Type B pancreatic cell (in vitro differentiated cells): ENCODE measurements around the gene ZFP3. TPM values are rescaled to one million over a fixed set of nuclear protein-coding genes. Genes with fewer than 3 reads are reported as not detected.

ENCODE experiments used
- DNase-seq: peaks from one replicate; pipeline ENCODE4 v3.0.0; 2021; ENCODE audit warnings: mixed read lengths; ENCODE audit not compliant: unreplicated experiment; ENCODE audit errors: extremely low spot score
- H3K27ac Mint-ChIP-seq: 2 replicates; pipeline ENCODE4 v1.8.0; 2021; ENCODE audit warnings: mild to moderate bottlenecking, mixed read lengths
- H3K27me3 Mint-ChIP-seq: 2 replicates; pipeline ENCODE4 v1.8.0; 2021; ENCODE audit warnings: mixed read lengths
- H3K36me3 Mint-ChIP-seq: 2 replicates; pipeline ENCODE4 v1.8.0; 2021; ENCODE audit warnings: mixed read lengths
- H3K4me1 Mint-ChIP-seq: one replicate; pipeline ENCODE4 v1.8.0; 2021; ENCODE audit warnings: mixed read lengths; ENCODE audit not compliant: unreplicated experiment
- H3K4me3 Mint-ChIP-seq: 2 replicates; pipeline ENCODE4 v1.8.0; 2021; ENCODE audit warnings: mild to moderate bottlenecking, mixed read lengths
- H3K9me3 Mint-ChIP-seq: 2 replicates; pipeline ENCODE4 v1.8.0; 2021; ENCODE audit warnings: mixed read lengths
- CTCF ChIP-seq: fragments of 200-600 bp; sonication (generic); conservative IDR thresholded peaks from 2 replicates; pipeline ENCODE4 v1.5.0; 2021; ENCODE audit warnings: antibody characterized with exemption, mild to moderate bottlenecking
- total RNA-seq: library from RNA; stranded (reverse); gene quantifications from 2 replicates; pipeline ENCODE4 v1.2.1, GENCODE V29; 2021; ENCODE audit warnings: low replicate concordance

ZFP3 gene
- total RNA-seq, 1 donor from 2014 or later: 0.53 TPM

GRCh38 chr17:5080591-5080990 lies 2.3 kb downstream of the ZFP3 start:
- Mint-ChIP-seq H3K27me3 (peaks cover 2% of the 10 kb centered on the region), H3K4me3 (no peak overlapping the region), H3K9me3 (peaks cover 1% of the 10 kb centered on the region), H3K27ac (no peak overlapping the region), H3K36me3 (peaks cover 6% of the 10 kb centered on the region), H3K4me1 (no peaks in the 10 kb centered on the region)
- no peak for TF ChIP-seq CTCF
- no peak for DNase-seq

GRCh38 chr17:5092218-5093010 lies 14.1 kb downstream of the ZFP3 start:
- H3K9me3 Mint-ChIP-seq: peaks cover 17% of the 10 kb centered on the region

GRCh38 chr17:5096731-5097100 lies 18.4 kb downstream of the ZFP3 start:
- no peak overlapping the region for H3K27ac Mint-ChIP-seq
- H3K9me3 Mint-ChIP-seq: peaks cover 16% of the 10 kb centered on the region
- H3K36me3 Mint-ChIP-seq: peaks cover 7% of the 10 kb centered on the region
- no peak for DNase-seq
- peak overlapping the region; percentile 95 for H3K4me3 Mint-ChIP-seq
- H3K27me3 Mint-ChIP-seq: peaks cover 27% of the 10 kb centered on the region
- H3K4me1 Mint-ChIP-seq: no peaks in the 10 kb centered on the region
- no peak for TF ChIP-seq CTCF

More at GRCh38 chr17:5092218-5093010, 14.1 kb downstream of the ZFP3 start:
- peaks cover 10% of the 10 kb centered on the region for H3K36me3 Mint-ChIP-seq
- no peak for TF ChIP-seq CTCF
- no peak overlapping the region for H3K4me3 Mint-ChIP-seq
- H3K4me1 Mint-ChIP-seq: no peaks in the 10 kb centered on the region
- DNase-seq: no peak
- no peak overlapping the region for H3K27ac Mint-ChIP-seq
- peaks cover 19% of the 10 kb centered on the region for H3K27me3 Mint-ChIP-seq

- Mint-ChIP-seq H3K9me3 (peaks cover 16% of the 10 kb centered on the region), H3K4me3 (peak overlapping the region; percentile 95), H3K27ac (peak overlapping the region; percentile 78), H3K36me3 (peaks cover 7% of the 10 kb centered on the region), H3K27me3 (peaks cover 27% of the 10 kb centered on the region), H3K4me1 (no peaks in the 10 kb centered on the region)
- peak; percentile 83 for DNase-seq
- no peak for TF ChIP-seq CTCF
Measured at GRCh38 chr17:5097101-5097834, 19.0 kb downstream of the ZFP3 start.

- H3K27ac Mint-ChIP-seq: no peak overlapping the region
- H3K9me3 Mint-ChIP-seq: peaks cover 12% of the 10 kb centered on the region
- DNase-seq: no peak
- peaks cover 27% of the 10 kb centered on the region for H3K27me3 Mint-ChIP-seq
- TF ChIP-seq CTCF: no peak
- H3K4me3 Mint-ChIP-seq: no peak overlapping the region
- H3K36me3 Mint-ChIP-seq: peaks cover 7% of the 10 kb centered on the region
- H3K4me1 Mint-ChIP-seq: no peaks in the 10 kb centered on the region
Measured at GRCh38 chr17:5099271-5099670, 21.0 kb downstream of the ZFP3 start.
